SK-N-SH (cell line): Measurements from ENCODE around the gene EIF2S1.

Experiments
- CHD2 ChIP-seq: fragments of 150-350 bp; IDR thresholded peaks from 2 replicates; pipeline ENCODE4 v1.6.1; 2018; ENCODE audit warnings: low read length; ENCODE audit not compliant: partially characterized antibody
- CTCF ChIP-seq: fragments of 200-600 bp; sonication (generic); IDR thresholded peaks from 2 replicates; pipeline ENCODE4 v1.6.1; 2017; ENCODE audit warnings: antibody characterized with exemption, mild to moderate bottlenecking, moderate library complexity
- EP300 ChIP-seq, 2 experiments: IDR thresholded peaks; 2 replicates each; pipeline versions ENCODE4 v1.4.0 to v1.6.1; 2012; ENCODE audit warnings: borderline replicate concordance in 1 of 2, low read depth in 1 of 2, low read length in 1 of 2
- GABPA ChIP-seq: IDR thresholded peaks from 2 replicates; pipeline ENCODE4 v1.4.0; 2012; ENCODE audit warnings: low read depth, mild to moderate bottlenecking
- RCOR1 ChIP-seq: fragments of 150-350 bp; IDR thresholded peaks from 2 replicates; pipeline ENCODE4 v1.6.1; 2017; ENCODE audit warnings: antibody characterized with exemption, low read length
- RXRA ChIP-seq: IDR thresholded peaks from 2 replicates; pipeline ENCODE4 v1.4.0; 2012; ENCODE audit warnings: low read depth, mild to moderate bottlenecking, borderline replicate concordance
- SMC3 ChIP-seq: IDR thresholded peaks from 2 replicates; pipeline ENCODE4 v1.6.1; 2012; ENCODE audit warnings: low read depth, low read length, improper control_type of control experiment
- USF2 ChIP-seq: fragments of 150-350 bp; IDR thresholded peaks from 2 replicates; pipeline ENCODE4 v1.6.1; 2017; ENCODE audit warnings: antibody characterized with exemption, low read length, low read depth, borderline replicate concordance
- YY1 ChIP-seq: IDR thresholded peaks from 2 replicates; pipeline ENCODE4 v1.4.0; 2012; ENCODE audit warnings: low read depth, mild to moderate bottlenecking

DNA sequence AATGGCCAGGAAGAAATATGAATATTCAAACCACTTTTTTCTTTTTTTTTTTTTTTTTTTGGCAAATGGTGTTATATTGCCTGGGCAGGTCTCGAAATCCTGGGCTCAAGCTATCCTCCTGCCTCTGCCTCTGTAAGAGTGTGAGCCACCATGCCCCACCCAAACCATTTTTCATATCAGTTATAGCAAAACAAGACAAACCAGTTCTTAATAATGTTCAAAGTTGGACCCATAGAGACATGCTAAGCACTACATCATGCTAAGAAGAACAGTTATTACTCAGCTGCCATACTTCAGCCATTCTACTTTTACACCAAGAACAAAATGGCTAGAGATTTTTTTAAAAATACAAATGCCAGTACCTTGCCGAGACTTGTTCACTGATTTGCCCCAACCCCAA, 25.5 kb downstream of the EIF2S1 start:
- TF ChIP-seq GABPA, result no peak
- no peak for TF ChIP-seq CTCF
- no peak for TF ChIP-seq EP300 (IDR thresholded peaks at IDR 0.05; ENCODE audit: borderline replicate concordance in 1 of 2, low read depth in 1 of 2, low read length in 1 of 2)
- TF ChIP-seq RCOR1, result no peak
- no peak for TF ChIP-seq YY1
- no peak for TF ChIP-seq USF2
- TF ChIP-seq SMC3, result no peak
- no peak for TF ChIP-seq RXRA
- no peak for TF ChIP-seq CHD2
